ENCODE results near the gene RASSF8. TPM values are rescaled to one million over a fixed set of nuclear protein-coding genes. Genes with fewer than 3 reads are reported as not detected.

The RASSF8 gene
- polyA plus RNA-seq, 1 experiment: 25.5 TPM

GRCh38 chr12:25984759-25985158 lies 26.3 kb downstream of the RASSF8 start:
- Histone ChIP-seq H3K27ac (ENCODE audit: low read depth, low read length) (no peak overlapping the region), H3K27me3 (ENCODE audit: control insufficient read depth, insufficient read depth, low read length) (no peaks in the 10 kb centered on the region), H3K4me3 (ENCODE audit: low read depth, low read length) (no peak overlapping the region), H3K9me3 (ENCODE audit: control insufficient read depth, insufficient read depth, low read length) (no peaks in the 10 kb centered on the region)
- no peak for TF ChIP-seq CTCF (IDR thresholded peaks at IDR 0.05; ENCODE audit: low read depth, low read length)
- DNase-seq (ENCODE audit: low read depth, low spot score): no peak
- POLR2A ChIA-PET: no interaction called here
- CTCF ChIA-PET: no interaction called here

- Histone ChIP-seq H3K9me3 (ENCODE audit: control insufficient read depth, insufficient read depth, low read length) (no peaks in the 10 kb centered on the region), H3K27me3 (ENCODE audit: control insufficient read depth, insufficient read depth, low read length) (no peaks in the 10 kb centered on the region), H3K4me3 (ENCODE audit: low read depth, low read length) (no peak overlapping the region), H3K27ac (ENCODE audit: low read depth, low read length) (no peak overlapping the region)
- POLR2A ChIA-PET: interaction anchor here (0.6 kb wide), 1 partner anchor 773 kb away, joined by 3 read pairs; no protein-coding TSS in a partner anchor
- DNase-seq (ENCODE audit: low read depth, low spot score): no peak
- CTCF ChIA-PET: no interaction called here
- no peak for TF ChIP-seq CTCF (IDR thresholded peaks at IDR 0.05; ENCODE audit: low read depth, low read length)
These were observed 27.1 kb downstream of the RASSF8 start for GRCh38 chr12:25985316-25986175.

GRCh38 chr12:25986180-25986579 lies 27.7 kb downstream of the RASSF8 start:
- Histone ChIP-seq H3K9me3 (ENCODE audit: control insufficient read depth, insufficient read depth, low read length) (no peaks in the 10 kb centered on the region), H3K27me3 (ENCODE audit: control insufficient read depth, insufficient read depth, low read length) (no peaks in the 10 kb centered on the region), H3K27ac (ENCODE audit: low read depth, low read length) (no peak overlapping the region), H3K4me3 (ENCODE audit: low read depth, low read length) (no peak overlapping the region)
- CTCF ChIA-PET: no interaction called here
- no peak for DNase-seq (ENCODE audit: low read depth, low spot score)
- POLR2A ChIA-PET: interaction anchor here (0.6 kb wide), 1 partner anchor 774 kb away, joined by 3 read pairs; no protein-coding TSS in a partner anchor
- TF ChIP-seq CTCF (IDR thresholded peaks at IDR 0.05; ENCODE audit: low read depth, low read length): no peak

GRCh38 chr12:25988505-25988904 lies 30.0 kb downstream of the RASSF8 start:
- no peaks in the 10 kb centered on the region for H3K9me3 ChIP-seq (ENCODE audit: control insufficient read depth, insufficient read depth, low read length)
- DNase-seq (ENCODE audit: low read depth, low spot score): no peak
- H3K4me3 ChIP-seq (ENCODE audit: low read depth, low read length): no peak overlapping the region
- ChIA-PET CTCF (no interaction called here), POLR2A (no interaction called here)
- H3K27ac ChIP-seq (ENCODE audit: low read depth, low read length): no peak overlapping the region
- H3K27me3 ChIP-seq (ENCODE audit: control insufficient read depth, insufficient read depth, low read length): no peaks in the 10 kb centered on the region
- no peak for TF ChIP-seq CTCF (IDR thresholded peaks at IDR 0.05; ENCODE audit: low read depth, low read length)

GRCh38 chr12:25990495-25990894 lies 32.0 kb downstream of the RASSF8 start:
- Histone ChIP-seq H3K27me3 (ENCODE audit: control insufficient read depth, insufficient read depth, low read length) (no peaks in the 10 kb centered on the region), H3K9me3 (ENCODE audit: control insufficient read depth, insufficient read depth, low read length) (no peaks in the 10 kb centered on the region), H3K4me3 (ENCODE audit: low read depth, low read length) (no peak overlapping the region), H3K27ac (ENCODE audit: low read depth, low read length) (no peak overlapping the region)
- DNase-seq (ENCODE audit: low read depth, low spot score): no peak
- TF ChIP-seq CTCF (IDR thresholded peaks at IDR 0.05; ENCODE audit: low read depth, low read length): no peak
- POLR2A ChIA-PET: no interaction called here
- CTCF ChIA-PET: interaction anchor here (0.6 to 0.9 kb wide), 2 partner anchors 198 to 554 kb away, joined by 4 to 5 read pairs; no protein-coding TSS in a partner anchor

Measured in AG04450 (cell line).